ENCODE data around the gene TMUB1. TPM values are rescaled to one million over a fixed set of nuclear protein-coding genes. Genes with fewer than 3 reads are reported as not detected.

Gene TMUB1
- total RNA-seq, 1 donor from 2014 or later, result 30.1 TPM

- peak; percentile 92 for DNase-seq
- intact Hi-C loops (cut with micrococcal nuclease), result no loop called here
- Histone ChIP-seq H3K4me3 (peak within 1 kb of the TSS; percentile 90), H3K36me3 (no peaks in the 10 kb centered on the region), H3K27me3 (ENCODE audit: low read depth) (no peaks in the 10 kb centered on the region), H3K9me3 (replicated peaks) (no peaks in the 10 kb centered on the region), H3K4me1 (peaks cover 84% of the 10 kb centered on the region), H3K27ac (replicated peaks) (peak within 1 kb of the TSS; percentile 95)
- no peak for TF ChIP-seq CTCF (IDR thresholded peaks at IDR 0.05; ENCODE audit: borderline replicate concordance)
Measured at GRCh38 chr7:151085691-151086620, 2.7 kb upstream of the TMUB1 start, which contains the start of gene AGAP3. AGAP3 (plus strand) TSS chr7:151086475; CDS start chr7:151086742, 267 bp downstream.

DNA sequence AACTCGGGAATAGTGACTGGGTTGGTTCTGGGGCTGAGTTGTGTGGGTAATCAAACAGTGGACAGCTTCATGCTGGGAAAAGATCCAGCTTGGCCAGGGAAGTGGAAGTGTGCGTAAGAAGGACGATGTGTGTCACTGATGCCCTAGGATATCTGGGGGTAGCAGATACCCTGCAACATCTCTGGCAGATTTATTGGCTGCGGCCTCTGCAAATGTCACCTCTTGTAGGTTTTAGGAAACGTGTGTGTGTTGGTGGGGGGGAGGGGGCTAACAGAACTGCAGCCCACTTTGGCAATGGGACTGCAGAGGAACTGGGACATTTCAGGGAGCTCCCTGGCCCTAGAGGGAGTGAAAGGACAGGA lies 2.0 kb upstream of the TMUB1 start:
- H3K9me3 ChIP-seq (replicated peaks), result no peaks in the 10 kb centered on the region
- TF ChIP-seq CTCF (IDR thresholded peaks at IDR 0.05; ENCODE audit: borderline replicate concordance), result no peak
- H3K27me3 ChIP-seq (ENCODE audit: low read depth), result no peaks in the 10 kb centered on the region
- no peaks in the 10 kb centered on the region for H3K36me3 ChIP-seq
- DNase-seq, result no peak
- H3K4me1 ChIP-seq, result peaks cover 82% of the 10 kb centered on the region
- H3K27ac ChIP-seq (replicated peaks), result peak overlapping the region; percentile 95
- intact Hi-C loops (cut with micrococcal nuclease), result no loop called here
- peak overlapping the region; percentile 90 for H3K4me3 ChIP-seq

DNA sequence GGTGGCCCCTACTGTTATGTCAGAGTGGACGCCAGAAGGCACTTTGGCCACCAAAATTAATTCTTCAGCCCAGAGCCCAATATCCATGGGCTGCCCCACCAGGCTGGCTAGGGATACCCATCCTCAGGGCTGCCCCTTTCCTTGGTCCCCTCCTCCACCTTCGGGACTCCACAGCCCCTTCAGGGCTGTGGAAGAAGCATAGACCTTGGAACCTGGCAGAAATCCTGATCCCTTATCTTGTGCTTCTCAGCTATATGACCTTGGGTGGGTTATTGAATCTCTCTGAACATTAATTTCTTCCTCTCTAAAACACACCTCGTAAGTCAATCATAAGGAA lies 499 bp upstream of the TMUB1 start:
- DNase-seq, result no peak
- intact Hi-C loops (cut with micrococcal nuclease), result no loop called here
- TF ChIP-seq CTCF (IDR thresholded peaks at IDR 0.05; ENCODE audit: borderline replicate concordance), result no peak
- H3K36me3 ChIP-seq, result no peaks in the 10 kb centered on the region
- peak overlapping the region; percentile 96 for H3K27ac ChIP-seq (replicated peaks)
- H3K4me3 ChIP-seq, result peak overlapping the region; percentile 89
- no peaks in the 10 kb centered on the region for H3K9me3 ChIP-seq (replicated peaks)
- no peaks in the 10 kb centered on the region for H3K27me3 ChIP-seq (ENCODE audit: low read depth)
- peaks cover 82% of the 10 kb centered on the region for H3K4me1 ChIP-seq

- peak overlapping the region; percentile 89 for H3K4me3 ChIP-seq
- H3K27me3 ChIP-seq (ENCODE audit: low read depth), result no peaks in the 10 kb centered on the region
- H3K9me3 ChIP-seq (replicated peaks), result no peaks in the 10 kb centered on the region
- intact Hi-C loops (cut with micrococcal nuclease), result no loop called here
- H3K27ac ChIP-seq (replicated peaks), result peak overlapping the region; percentile 96
- H3K4me1 ChIP-seq, result peaks cover 82% of the 10 kb centered on the region
- DNase-seq, result no peak
- H3K36me3 ChIP-seq, result no peaks in the 10 kb centered on the region
- TF ChIP-seq CTCF (IDR thresholded peaks at IDR 0.05; ENCODE audit: borderline replicate concordance), result no peak
Measured at GRCh38 chr7:151082141-151083070, 887 bp downstream of the TMUB1 start.

All from left ventricle myocardium inferior (tissue), 1 donor.